Right lobe of liver (tissue), 6 donors: ENCODE results near the gene PDHA1. TPM values are rescaled to one million over a fixed set of nuclear protein-coding genes. Genes with fewer than 3 reads are reported as not detected.

Experiments
- ATAC-seq, 4 donors: fragments of 200-7000 bp; cut with Tn5 transposase; one replicate each; pipeline ENCODE4 v1.9.1; 2020; ENCODE audit warnings: mild to moderate bottlenecking in 4 of 4, moderate library complexity in 4 of 4
- DNase-seq, 3 donors: peaks; one replicate each; pipeline ENCODE4 v3.0.0-alpha.2; 2020
- H3K27ac ChIP-seq, 3 donors: fragments of 200-600 bp; one replicate each; pipeline ENCODE4 v1.8.0; 2022
- H3K27me3 ChIP-seq, 2 donors: fragments of 200-600 bp; one replicate each; pipeline ENCODE4 v1.8.0; 2022
- H3K36me3 ChIP-seq, 4 donors: fragments of 200-600 bp; sonication (generic) in 1 of 4; one replicate each; pipeline versions ENCODE4 v1.5.1 to v1.8.0; 2017 to 2022; ENCODE audit warnings: control low read depth in 1 of 4
- H3K4me1 ChIP-seq, 4 donors: fragments of 200-600 bp; sonication (generic) in 1 of 4; one replicate each; pipeline versions ENCODE4 v1.5.1 to v1.8.0; 2017 to 2022; ENCODE audit warnings: control low read depth in 1 of 4
- H3K4me3 ChIP-seq, 3 donors: fragments of 200-600 bp; one replicate each; pipeline ENCODE4 v1.8.0; 2022
- H3K9me3 ChIP-seq, 4 donors: fragments of 200-600 bp; sonication (generic) in 1 of 4; one replicate each; pipeline versions ENCODE4 v1.5.1 to v1.8.0; 2017 to 2022; ENCODE audit warnings: control low read depth in 1 of 4
- CTCF ChIP-seq, 4 donors: fragments of 200-600 bp in 3 of 4; fragments of 450-650 bp in 1 of 4; IDR thresholded peaks; one replicate each; pipeline versions ENCODE4 v1.5.1 to v1.8.0; 2016 to 2022; ENCODE audit warnings: antibody characterized with exemption in 4 of 4, mild to moderate bottlenecking in 2 of 4
- POLR2A ChIP-seq: fragments of 450-650 bp; IDR thresholded peaks from one replicate; pipeline ENCODE4 v1.6.1; 2017; ENCODE audit warnings: antibody characterized with exemption, mild to moderate bottlenecking
- WGBS: methylation state at CpG from one replicate; pipeline ENCODE4 v1.1.6; 2018; ENCODE audit warnings: low coverage, low lambda C conversion rate; ENCODE audit not compliant: insufficient coverage; ENCODE audit errors: missing lambda C conversion rate; 5-methylcytosine and 5-hydroxymethylcytosine counted together
- intact Hi-C, 2 donors: fragments of 100-400 bp; cut with DNase I; formaldehyde crosslinking; loops; one replicate each; pipeline versions ENCODE4 v1.11.2 to v1.14.1; 2022
- total RNA-seq, 6 experiments: library from RNA; depleted of rRNA in 2 of 6; stranded (reverse); fragments of >200 nt in 2 of 6; fragmentation: NEBNext Ultra II Directional in 3 of 6; extraction: Animal tissue kit (Norgen Biotek cat#: 25700) in 3 of 6; gene quantifications; one replicate each; pipeline versions ENCODE4 v1.1.0 to v1.2.4, GENCODE V29; 2016 to 2023
- donor health status: DM: no; HTN: yes; CAD: no.
- donor health status: DM: no; HTN: no; CAD: no.
- donor health status: DM: no; HTN: no; CAD: no.
- donor health status: DM: no; HTN: yes; CAD: no.
- donor health status: DM: no; HTN: yes; CAD: no.

PDHA1 gene
- total RNA-seq, 6 experiments from 2014 or later: 78.5 to 133 (median 120) TPM

GRCh38 chrX:19354625-19355024, 10.9 kb downstream of the PDHA1 start:
- H3K4me3 ChIP-seq: no peak overlapping the region
- ATAC-seq: peak; percentile 88 to 99 (median 92)
- H3K9me3 ChIP-seq: no peaks in the 10 kb centered on the region
- H3K36me3 ChIP-seq: peaks cover 0 to 60% (median 7%) of the 10 kb centered on the region in 4 donors
- WGBS: 43% methylated on average over 6 of the region's 6 CpGs
- TF ChIP-seq POLR2A (no peak), CTCF (IDR thresholded peaks at IDR 0.05) (no peak)
- no peaks in the 10 kb centered on the region for H3K27me3 ChIP-seq
- intact Hi-C loops: no loop called here
- peaks cover 0 to 6% (median 2%) of the 10 kb centered on the region in 4 donors for H3K4me1 ChIP-seq
- DNase-seq: peak in 1 of 3 donors; percentile 70
- H3K27ac ChIP-seq: no peak overlapping the region

DNA sequence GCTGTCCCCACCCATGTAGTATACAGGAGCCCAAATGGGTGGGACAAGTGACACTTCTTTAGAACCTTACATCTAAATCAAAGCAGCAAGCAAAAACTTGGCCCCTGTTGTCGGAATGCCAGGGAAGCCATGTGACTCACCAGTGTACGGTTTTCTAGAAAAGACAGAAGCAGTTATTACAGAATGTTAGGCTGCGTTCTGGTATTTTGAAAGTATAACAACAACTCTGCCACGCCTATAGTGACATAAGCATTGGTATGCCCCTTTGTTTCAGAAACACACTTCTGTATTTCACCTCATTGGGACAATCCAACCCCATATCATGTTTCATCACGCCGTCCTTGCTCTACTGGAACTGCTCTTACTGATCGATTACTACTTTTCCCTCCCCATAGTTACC, 14.8 kb downstream of the PDHA1 start:
- 67% methylated on average over 7 of the region's 7 CpGs for WGBS
- DNase-seq (no peak), ATAC-seq (no peak)
- no peaks in the 10 kb centered on the region for H3K27me3 ChIP-seq
- no peak overlapping the region for H3K27ac ChIP-seq
- no peaks in the 10 kb centered on the region for H3K9me3 ChIP-seq
- TF ChIP-seq CTCF (IDR thresholded peaks at IDR 0.05): no peak
- no peak for TF ChIP-seq POLR2A
- H3K36me3 ChIP-seq: peaks cover 0 to 55% (median 2%) of the 10 kb centered on the region in 4 donors
- H3K4me1 ChIP-seq: peaks cover 0 to 6% (median 2%) of the 10 kb centered on the region in 4 donors
- no peak overlapping the region for H3K4me3 ChIP-seq
- intact Hi-C loops: no loop called here

- H3K36me3 ChIP-seq: peaks cover 0 to 49% (median 0%) of the 10 kb centered on the region in 4 donors
- TF ChIP-seq POLR2A (no peak), CTCF (IDR thresholded peaks at IDR 0.05) (no peak)
These were observed 17.2 kb downstream of the PDHA1 start for GRCh38 chrX:19360903-19361302.

DNA sequence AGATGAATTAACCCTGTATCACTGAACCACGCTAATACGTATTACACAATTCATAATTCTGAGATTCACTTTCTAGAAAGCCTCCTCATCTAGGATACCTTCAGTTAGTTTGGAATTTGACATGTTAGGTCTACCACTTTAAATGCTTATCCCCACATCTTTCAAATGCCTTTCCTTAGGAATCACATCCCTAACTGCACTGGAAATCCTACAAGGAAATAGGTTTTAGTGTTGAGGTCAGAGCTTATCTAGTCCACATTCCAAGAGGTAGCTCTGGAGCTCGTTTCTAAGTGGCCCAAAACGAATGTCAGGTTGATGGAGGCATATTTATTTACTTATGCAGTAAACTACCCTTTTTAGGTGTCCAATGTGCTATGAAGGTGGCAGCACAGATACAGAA, 18.0 kb downstream of the PDHA1 start:
- ATAC-seq (no peak), DNase-seq (no peak)
- no peak for TF ChIP-seq POLR2A
- TF ChIP-seq CTCF (IDR thresholded peaks at IDR 0.05): no peak
- Histone ChIP-seq H3K27ac (no peak overlapping the region), H3K4me3 (no peak overlapping the region), H3K4me1 (no peaks in the 10 kb centered on the region), H3K9me3 (no peaks in the 10 kb centered on the region), H3K36me3 (peaks cover 0 to 46% (median 0%) of the 10 kb centered on the region in 4 donors), H3K27me3 (no peaks in the 10 kb centered on the region)
- intact Hi-C loops: no loop called here
- 34% methylated on average over 4 of the region's 4 CpGs for WGBS

More at GRCh38 chrX:19360903-19361302, 17.2 kb downstream of the PDHA1 start:
- 73% methylated on average over 5 of the region's 6 CpGs for WGBS
- Histone ChIP-seq H3K4me1 (no peaks in the 10 kb centered on the region), H3K4me3 (no peak overlapping the region), H3K9me3 (no peaks in the 10 kb centered on the region), H3K27me3 (no peaks in the 10 kb centered on the region), H3K27ac (no peak overlapping the region)
- DNase-seq (no peak), ATAC-seq (no peak)
- intact Hi-C loops: no loop called here

- no peak overlapping the region for H3K4me3 ChIP-seq
- TF ChIP-seq POLR2A (no peak), CTCF (IDR thresholded peaks at IDR 0.05) (no peak)
- no peaks in the 10 kb centered on the region for H3K27me3 ChIP-seq
- ATAC-seq: no peak
- no peaks in the 10 kb centered on the region for H3K9me3 ChIP-seq
- no peaks in the 10 kb centered on the region for H3K36me3 ChIP-seq
- no peak overlapping the region for H3K27ac ChIP-seq
- no peak for DNase-seq
- no peaks in the 10 kb centered on the region for H3K4me1 ChIP-seq
- intact Hi-C loops: no loop called here
- WGBS: 78% methylated on average over 4 of the region's 6 CpGs
These were observed 24.8 kb downstream of the PDHA1 start for GRCh38 chrX:19368576-19368975.
